Activated CD4-positive, alpha-beta T cell treated with anti-CD3 and anti-CD28 coated beads for 36 hours (primary cell): ENCODE measurements around the gene TH. TPM values are rescaled to one million over a fixed set of nuclear protein-coding genes. Genes with fewer than 3 reads are reported as not detected.

Experiments
- ATAC-seq: fragments of 200-7000 bp; cut with Tn5 transposase; one replicate; pipeline ENCODE4 v1.10.0; 2021; ENCODE audit warnings: mild to moderate bottlenecking, moderate library complexity
- CTCF ChIA-PET: fragments of 350-600 bp; sonication (Branson Sonifier 250); formaldehyde crosslinking; loops from one replicate; lab custom pipeline; 2021; ENCODE audit warnings: antibody characterized with exemption; lab: Charles Lee
- POLR2A ChIA-PET: fragments of 350-600 bp; sonication (Branson Sonifier 250); formaldehyde crosslinking; loops from one replicate; lab custom pipeline; 2021; ENCODE audit warnings: antibody characterized with exemption, inconsistent platforms; lab: Charles Lee
- DNase-seq: peaks from one replicate; pipeline ENCODE4 v3.0.0-alpha.2; 2020
- H3K27ac Mint-ChIP-seq: one replicate; pipeline ENCODE4 v1.8.0; 2021; ENCODE audit warnings: mixed read lengths
- H3K27me3 Mint-ChIP-seq: one replicate; pipeline ENCODE4 v1.8.0; 2021; ENCODE audit warnings: mixed read lengths
- H3K36me3 Mint-ChIP-seq: one replicate; pipeline ENCODE4 v1.8.0; 2021; ENCODE audit warnings: low read depth, mixed read lengths
- H3K4me1 Mint-ChIP-seq: one replicate; pipeline ENCODE4 v1.8.0; 2021; ENCODE audit warnings: mixed read lengths
- H3K4me3 Mint-ChIP-seq: one replicate; pipeline ENCODE4 v1.8.0; 2021; ENCODE audit warnings: mild to moderate bottlenecking, moderate library complexity, mixed read lengths
- H3K9me3 Mint-ChIP-seq: one replicate; pipeline ENCODE4 v1.8.0; 2021; ENCODE audit warnings: low read depth, mixed read lengths
- intact Hi-C, 2 experiments: fragments of 100-400 bp; cut with DNase I in 1 of 2; cut with micrococcal nuclease in 1 of 2; formaldehyde crosslinking; loops; one replicate each; pipeline versions ENCODE4 v1.14.2 to v1.15.1; 2022 to 2024; cut with DNase I, micrococcal nuclease
- total RNA-seq, 2 experiments: library from RNA; stranded (reverse); gene quantifications; one replicate each; pipeline ENCODE4 v1.2.3, GENCODE V29; 2021

TH gene
- total RNA-seq, 2 experiments from 2014 or later: not detected

DNA sequence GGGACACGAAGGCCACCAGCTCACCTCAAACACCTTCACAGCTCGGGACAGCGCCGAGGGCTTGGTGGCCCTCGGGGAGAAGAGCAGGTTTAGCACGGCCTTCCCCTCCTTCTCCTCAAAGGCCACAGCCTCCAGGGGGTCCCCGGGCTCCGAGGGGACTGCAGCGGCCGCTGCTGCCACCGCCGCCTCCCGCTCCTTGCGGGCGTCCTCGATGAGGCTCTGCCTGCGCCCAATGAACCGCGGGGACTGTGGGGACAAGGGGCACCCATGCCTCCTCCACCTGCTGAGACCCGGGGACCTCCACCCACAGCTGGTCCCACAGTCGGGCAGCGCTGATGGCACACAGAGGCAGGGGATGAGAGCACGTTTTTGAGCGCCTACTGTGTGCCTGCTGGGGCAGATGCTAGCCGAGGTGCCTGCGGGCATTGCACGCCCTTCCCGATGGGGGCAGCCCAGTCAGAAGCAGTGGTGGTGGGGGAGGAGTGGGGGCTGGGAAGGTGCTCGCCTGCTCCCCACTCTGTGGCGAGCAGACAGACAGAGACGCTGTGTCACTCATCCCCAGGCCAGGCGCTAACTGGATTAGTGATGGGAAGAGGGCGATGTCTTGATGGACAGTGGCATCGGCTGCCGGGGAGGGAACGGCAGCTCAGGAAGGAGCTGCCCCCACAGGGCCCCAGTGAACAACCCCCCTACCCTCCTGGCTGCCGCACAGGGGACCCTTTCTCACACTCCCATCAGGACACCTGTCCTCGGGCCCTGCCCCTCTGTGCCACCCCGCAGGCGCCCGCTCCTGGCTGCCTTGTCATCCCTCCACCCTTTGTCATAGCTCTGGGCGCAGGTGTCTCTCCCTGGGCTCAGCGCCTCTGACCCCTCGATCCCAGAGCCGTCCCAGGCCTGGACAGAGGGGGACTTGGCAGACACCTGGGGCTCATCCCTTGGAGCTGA lies 1.7 kb downstream of the TH start:
- no peaks in the 10 kb centered on the region for H3K9me3 Mint-ChIP-seq
- H3K4me3 Mint-ChIP-seq: no peak overlapping the region
- DNase-seq: no peak
- H3K36me3 Mint-ChIP-seq: no peaks in the 10 kb centered on the region
- ChIA-PET POLR2A (no interaction called here), CTCF (interaction anchor here (0.6 to 0.8 kb wide), 2 partner anchors 251 to 1836 kb away, joined by 3 to 4 read pairs; no protein-coding TSS in a partner anchor)
- no peaks in the 10 kb centered on the region for H3K4me1 Mint-ChIP-seq
- H3K27me3 Mint-ChIP-seq: peaks cover 3% of the 10 kb centered on the region
- no peak for ATAC-seq
- intact Hi-C loops: no loop called here
- H3K27ac Mint-ChIP-seq: no peak overlapping the region

DNA sequence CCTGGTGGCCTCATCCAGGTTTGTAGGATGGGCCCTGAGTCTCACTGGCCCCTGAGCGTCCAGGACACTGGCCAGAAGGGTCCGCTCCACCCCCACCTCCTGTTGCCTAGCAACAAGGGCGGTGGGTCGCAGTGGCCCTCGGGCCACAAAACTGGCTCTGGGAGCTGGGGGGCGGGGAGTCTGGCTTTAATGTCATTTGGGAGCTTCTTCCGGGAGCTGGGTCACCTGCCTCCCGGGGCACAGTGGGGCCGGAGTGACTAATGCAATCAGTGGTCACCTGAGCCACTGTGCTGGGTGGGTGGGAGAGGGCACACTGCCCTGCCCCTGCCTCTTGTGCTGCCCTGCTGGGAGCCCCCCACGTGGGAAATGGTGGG lies 2.6 kb downstream of the TH start:
- ChIA-PET CTCF (interaction anchor here (1.3 kb wide), 1 partner anchor 252 kb away, joined by 9 read pairs; no protein-coding TSS in a partner anchor), POLR2A (no interaction called here)
- no peak overlapping the region for H3K4me3 Mint-ChIP-seq
- DNase-seq (no peak), ATAC-seq (no peak)
- H3K4me1 Mint-ChIP-seq: no peaks in the 10 kb centered on the region
- H3K36me3 Mint-ChIP-seq: no peaks in the 10 kb centered on the region
- intact Hi-C loops: no loop called here
- H3K27ac Mint-ChIP-seq: no peak overlapping the region
- peaks cover 3% of the 10 kb centered on the region for H3K27me3 Mint-ChIP-seq
- H3K9me3 Mint-ChIP-seq: no peaks in the 10 kb centered on the region

DNA sequence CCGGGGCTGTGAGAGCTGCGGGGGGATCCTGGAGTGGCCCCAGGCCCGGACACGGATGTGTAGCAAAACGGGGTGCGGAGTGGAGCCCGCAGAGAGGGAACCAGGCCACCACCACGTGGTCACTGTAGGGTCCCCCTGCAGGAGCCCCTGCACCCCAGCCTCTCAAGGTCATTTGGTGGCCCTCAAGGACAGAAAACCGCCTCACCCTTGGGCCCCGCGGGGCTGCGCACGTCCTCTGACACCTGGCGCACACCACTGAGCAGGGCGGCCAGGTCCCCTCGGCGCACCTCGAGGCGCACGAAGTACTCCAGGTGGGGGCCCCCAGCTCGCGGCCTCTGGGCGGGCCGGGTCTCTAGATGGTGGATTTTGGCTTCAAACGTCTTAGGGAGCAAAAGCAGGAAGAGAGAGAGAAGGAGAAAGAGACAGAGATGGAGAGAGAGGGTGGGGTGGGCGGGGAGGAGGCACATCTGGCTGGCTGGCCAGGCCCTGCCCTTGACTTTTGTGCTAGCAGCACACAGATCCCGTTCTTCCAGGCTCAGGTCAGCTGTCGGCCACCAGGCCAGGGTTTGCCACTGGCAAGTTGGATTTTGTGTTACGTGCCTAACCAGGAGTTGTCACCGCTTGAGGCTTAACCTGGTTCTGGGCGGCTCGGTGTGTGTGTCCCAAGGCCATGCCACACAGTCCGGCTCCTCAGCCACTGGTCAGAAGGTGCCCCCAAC lies 3.2 kb downstream of the TH start:
- Mint-ChIP-seq H3K9me3 (no peaks in the 10 kb centered on the region), H3K4me3 (no peak overlapping the region), H3K27me3 (peaks cover 3% of the 10 kb centered on the region), H3K36me3 (no peaks in the 10 kb centered on the region), H3K27ac (no peak overlapping the region), H3K4me1 (no peaks in the 10 kb centered on the region)
- DNase-seq: no peak
- ATAC-seq: no peak
- ChIA-PET POLR2A (no interaction called here), CTCF (interaction anchor here (1.3 kb wide), 1 partner anchor 252 kb away, joined by 9 read pairs; no protein-coding TSS in a partner anchor)
- intact Hi-C loops: no loop called here

DNA sequence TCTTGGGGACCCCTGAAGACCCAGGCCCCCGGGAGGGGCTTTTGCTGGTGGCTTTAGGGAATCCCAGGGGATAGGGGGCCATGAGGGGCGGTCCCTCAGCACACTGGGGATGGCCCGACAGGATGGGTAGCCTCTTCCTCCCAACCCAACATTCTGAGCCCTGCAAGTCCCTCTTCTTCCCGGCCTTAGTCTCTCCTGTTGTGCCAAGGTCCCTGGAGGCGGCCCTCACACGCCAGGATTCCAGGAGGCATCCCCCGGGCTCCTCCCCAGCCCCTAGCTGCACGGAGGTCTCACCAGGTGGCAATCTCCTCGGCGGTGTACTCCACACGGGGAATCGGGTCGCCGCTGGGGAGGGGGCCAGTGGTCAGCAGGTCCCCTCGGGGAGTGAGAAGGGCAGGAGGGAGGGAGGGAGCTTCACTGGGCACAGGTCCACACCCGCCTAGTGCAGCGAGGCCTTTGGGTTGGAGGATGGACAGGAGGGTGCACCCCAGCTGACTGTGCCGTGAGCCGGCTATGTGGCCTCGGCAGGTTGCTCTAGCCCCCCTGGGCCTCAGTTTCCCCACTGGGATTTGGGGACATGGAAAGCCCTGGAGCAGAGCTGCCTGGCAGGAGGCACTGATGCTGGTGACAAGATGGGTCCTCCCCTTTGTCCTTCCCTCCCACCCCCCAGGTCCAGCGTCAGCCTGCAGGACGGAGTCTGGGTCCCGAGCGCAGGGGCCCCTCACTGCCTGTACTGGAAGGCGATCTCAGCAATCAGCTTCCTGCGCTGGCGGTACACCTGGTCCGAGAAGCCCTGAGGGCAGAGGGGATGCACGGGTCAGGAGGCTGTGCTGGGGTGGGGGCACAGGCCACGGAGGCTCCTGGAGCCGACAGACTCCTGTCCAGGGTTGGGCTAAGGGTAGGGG lies 4.2 kb downstream of the TH start:
- POLR2A ChIA-PET: no interaction called here
- CTCF ChIA-PET: interaction anchor here (0.6 kb wide), 4 partner anchors 16 to 285 kb away, joined by 3 to 4 read pairs (median 3); no protein-coding TSS in a partner anchor

DNA sequence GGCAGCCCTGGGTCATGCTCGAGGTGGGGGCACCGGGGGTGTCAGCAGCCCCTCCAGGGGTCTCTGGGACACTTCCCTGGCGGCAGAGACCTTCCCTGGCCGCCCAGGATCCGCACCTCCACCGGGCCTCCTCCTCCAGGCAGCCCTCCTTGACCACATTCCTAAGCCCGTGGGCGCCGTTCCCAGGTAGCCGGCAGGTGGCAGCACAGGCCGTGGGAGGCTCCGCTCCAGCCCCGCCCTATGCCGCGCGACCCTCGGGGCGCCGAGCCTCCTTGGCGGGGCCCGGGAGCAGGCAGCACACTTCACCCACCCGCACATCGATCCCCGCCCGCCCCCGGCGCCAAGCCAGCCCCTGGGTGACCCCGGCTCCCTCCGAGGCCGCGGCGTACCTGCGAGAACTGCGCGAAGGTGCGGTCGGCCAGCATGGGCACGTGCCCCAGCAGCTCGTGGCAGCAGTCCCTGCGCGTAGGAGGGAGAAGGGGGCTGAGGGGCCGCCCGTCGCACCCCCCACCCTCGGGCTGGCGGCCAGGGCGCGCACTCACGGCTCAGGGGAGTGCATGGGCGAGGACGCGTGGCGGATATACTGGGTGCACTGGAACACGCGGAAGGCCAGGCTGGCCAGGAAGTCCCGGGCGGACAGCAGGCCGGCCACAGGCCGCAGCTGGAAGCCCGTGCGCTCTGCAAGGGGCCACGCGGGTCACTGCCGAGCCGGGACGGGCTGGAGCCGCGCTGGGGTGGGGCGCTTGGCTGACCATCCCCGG lies 5.3 kb downstream of the TH start:
- Mint-ChIP-seq H3K36me3 (no peaks in the 10 kb centered on the region), H3K27me3 (peaks cover 3% of the 10 kb centered on the region), H3K4me1 (no peaks in the 10 kb centered on the region), H3K9me3 (no peaks in the 10 kb centered on the region), H3K4me3 (no peak overlapping the region), H3K27ac (no peak overlapping the region)
- intact Hi-C loops: loop anchor here (1.0 kb wide), 1 partner anchor 254 kb away; no protein-coding TSS in a partner anchor
- ChIA-PET CTCF (interaction anchor here (0.6 to 1.0 kb wide), 3 partner anchors 13 to 333 kb away, joined by 3 read pairs; no protein-coding TSS in a partner anchor), POLR2A (no interaction called here)
- ATAC-seq (peak; percentile 73), DNase-seq (peak; percentile 67)

More for the DNA sequence above, 4.2 kb downstream of the TH start:
- Mint-ChIP-seq H3K4me1 (no peaks in the 10 kb centered on the region), H3K4me3 (no peak overlapping the region), H3K27me3 (peaks cover 3% of the 10 kb centered on the region), H3K9me3 (no peaks in the 10 kb centered on the region), H3K36me3 (no peaks in the 10 kb centered on the region), H3K27ac (no peak overlapping the region)
- ATAC-seq (no peak), DNase-seq (no peak)
- intact Hi-C loops: no loop called here

DNA sequence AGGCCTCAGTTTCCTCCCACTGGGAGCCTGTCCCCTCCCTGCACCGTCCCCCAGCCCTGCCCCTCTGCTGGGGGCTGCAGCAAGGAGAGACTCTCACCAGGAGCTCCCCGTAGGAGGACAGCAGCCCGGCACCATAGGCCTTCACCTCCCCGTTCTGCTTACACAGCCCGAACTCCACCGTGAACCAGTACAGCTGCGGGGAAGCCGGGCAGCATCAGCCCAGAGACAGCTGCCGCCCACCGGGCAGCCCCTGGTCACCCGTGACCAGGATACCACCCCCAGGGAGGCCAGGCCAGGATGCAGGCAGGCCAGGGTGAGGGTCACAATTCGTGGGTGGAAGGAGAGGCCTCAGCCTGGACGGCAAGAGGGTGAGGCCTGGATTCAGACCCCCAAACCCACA lies 6.0 kb downstream of the TH start:
- Mint-ChIP-seq H3K27me3 (peaks cover 3% of the 10 kb centered on the region), H3K27ac (no peak overlapping the region), H3K4me3 (no peak overlapping the region), H3K9me3 (no peaks in the 10 kb centered on the region), H3K4me1 (no peaks in the 10 kb centered on the region), H3K36me3 (no peaks in the 10 kb centered on the region)
- POLR2A ChIA-PET: no interaction called here
- ATAC-seq: no peak
- intact Hi-C loops: no loop called here
- DNase-seq: no peak
- CTCF ChIA-PET: interaction anchor here (0.6 to 1.1 kb wide), 3 partner anchors 12 to 332 kb away, joined by 3 to 6 read pairs (median 3); no protein-coding TSS in a partner anchor

DNA sequence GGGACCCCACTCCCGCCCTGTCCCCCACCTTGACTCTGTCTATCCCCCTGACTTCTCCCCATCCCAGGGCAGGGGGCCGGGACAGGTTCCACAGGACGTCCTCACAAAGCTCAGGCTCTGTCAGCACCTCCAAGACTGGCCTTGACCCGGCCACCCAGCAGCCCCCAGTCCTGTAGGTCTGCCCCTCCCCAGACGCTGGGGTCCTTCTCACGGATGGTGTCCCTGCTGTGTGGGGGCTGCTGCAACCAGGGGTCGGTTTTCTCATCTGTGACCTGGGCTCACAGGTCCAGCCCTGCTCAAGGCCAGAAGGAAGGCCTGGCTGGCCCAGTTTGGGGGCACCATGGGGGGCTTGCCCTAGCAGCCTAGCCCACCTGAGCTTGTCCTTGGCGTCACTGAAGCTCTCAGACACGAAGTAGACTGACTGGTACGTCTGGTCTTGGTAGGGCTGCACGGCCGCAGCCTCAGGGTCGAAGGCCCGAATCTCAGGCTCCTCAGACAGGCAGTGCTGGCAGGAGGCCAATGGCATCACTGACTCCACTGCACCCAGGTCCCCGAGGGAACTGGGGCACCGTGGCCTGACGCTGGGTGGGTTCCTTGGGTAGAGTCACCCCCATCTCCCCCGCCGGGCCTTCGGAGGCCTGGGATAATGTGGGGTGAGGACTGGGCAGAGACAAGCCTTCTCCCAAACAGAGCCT lies 6.6 kb downstream of the TH start:
- Mint-ChIP-seq H3K4me3 (no peak overlapping the region), H3K9me3 (no peaks in the 10 kb centered on the region), H3K4me1 (no peaks in the 10 kb centered on the region), H3K36me3 (no peaks in the 10 kb centered on the region), H3K27ac (no peak overlapping the region), H3K27me3 (peaks cover 3% of the 10 kb centered on the region)
- no peak for ATAC-seq
- intact Hi-C loops: no loop called here
- no peak for DNase-seq
- CTCF ChIA-PET: interaction anchor here (0.6 to 1.1 kb wide), 3 partner anchors 12 to 331 kb away, joined by 3 to 6 read pairs (median 3); no protein-coding TSS in a partner anchor
- POLR2A ChIA-PET: no interaction called here

DNA sequence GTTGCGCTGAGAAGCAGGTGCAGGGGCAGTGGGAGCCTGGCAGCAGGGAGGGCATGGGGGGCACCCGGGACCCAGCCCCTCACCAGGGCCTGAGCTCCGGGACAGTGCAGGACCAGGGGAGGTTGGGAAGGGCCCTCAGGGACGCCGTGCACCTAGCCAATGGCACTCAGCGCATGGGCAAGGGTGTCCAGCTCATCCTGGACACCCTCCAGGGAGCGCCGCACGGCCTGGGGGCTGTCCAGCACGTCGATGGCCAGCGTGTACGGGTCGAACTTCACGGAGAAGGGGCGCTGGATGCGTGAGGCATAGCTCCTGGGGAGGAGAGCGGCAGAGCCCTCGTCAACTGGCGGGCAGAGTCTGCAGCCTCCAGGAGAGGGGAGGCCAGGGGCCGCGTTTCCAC lies 7.5 kb downstream of the TH start:
- H3K27ac Mint-ChIP-seq: no peak overlapping the region
- intact Hi-C loops: no loop called here
- ChIA-PET POLR2A (no interaction called here), CTCF (interaction anchor here (0.5 to 1.2 kb wide), 2 partner anchors 13 to 141 kb away, joined by 4 read pairs; no protein-coding TSS in a partner anchor)
- no peak overlapping the region for H3K4me3 Mint-ChIP-seq
- no peak for DNase-seq
- H3K9me3 Mint-ChIP-seq: no peaks in the 10 kb centered on the region
- ATAC-seq: no peak
- no peaks in the 10 kb centered on the region for H3K36me3 Mint-ChIP-seq
- H3K4me1 Mint-ChIP-seq: no peaks in the 10 kb centered on the region
- peaks cover 3% of the 10 kb centered on the region for H3K27me3 Mint-ChIP-seq

DNA sequence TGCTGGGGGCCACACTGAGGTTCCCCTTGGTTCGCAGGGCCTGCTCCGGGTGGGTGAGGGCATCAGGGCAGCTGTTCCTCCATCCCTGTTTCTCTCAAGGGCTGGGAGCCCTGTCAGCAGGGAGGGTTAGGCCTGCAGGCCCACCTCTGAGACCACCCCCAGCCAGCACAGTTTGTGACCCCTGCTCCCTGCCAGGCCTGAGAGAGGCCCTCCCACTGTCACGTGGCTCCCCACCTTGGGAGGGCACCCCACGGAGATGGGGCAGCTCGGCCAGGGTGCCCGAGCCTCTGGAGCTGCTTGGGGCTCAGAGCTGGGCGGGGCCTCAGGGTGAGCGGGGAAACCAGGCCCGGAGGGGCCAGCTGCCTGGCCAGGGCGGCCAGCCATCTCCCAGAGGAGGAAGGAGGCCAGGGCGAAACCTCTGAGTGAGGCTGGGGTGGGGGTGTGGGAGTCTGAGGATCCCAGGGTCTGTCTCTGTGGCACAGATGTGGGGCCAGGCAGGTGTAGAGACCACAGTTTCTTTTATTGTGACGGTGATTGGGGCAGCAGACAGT lies 8.1 kb downstream of the TH start:
- Mint-ChIP-seq H3K27ac (no peak overlapping the region), H3K9me3 (no peaks in the 10 kb centered on the region), H3K27me3 (peaks cover 3% of the 10 kb centered on the region), H3K36me3 (no peaks in the 10 kb centered on the region), H3K4me3 (no peak overlapping the region), H3K4me1 (no peaks in the 10 kb centered on the region)
- ChIA-PET POLR2A (no interaction called here), CTCF (interaction anchor here (1.2 to 1.4 kb wide), 2 partner anchors 12 to 141 kb away, joined by 4 to 6 read pairs; no protein-coding TSS in a partner anchor)
- no peak for ATAC-seq
- intact Hi-C loops: no loop called here
- no peak for DNase-seq
